ENCODE measurements around the gene PID1.

- TF ChIP-seq RELA (CRISPR knock-in tag; IDR thresholded peaks at IDR 0.05; ENCODE audit: borderline replicate concordance) (no peak), NR3C1 (CRISPR knock-in tag; conservative IDR thresholded peaks at IDR 0.05; ENCODE audit: low read depth) (no peak)
These were observed 74.6 kb downstream of the PID1 start for GRCh38 chr2:229196448-229196847.
